ENCODE data around the gene HSPA2.

GRCh38 chr14:64508215-64508776, 32.2 kb upstream of the HSPA2 start:
- TF ChIP-seq CTCF (IDR thresholded peaks at IDR 0.05) (no peak), POLR2A (IDR thresholded peaks at IDR 0.05) (no peak)
